BE2C (cell line): Measurements from ENCODE around the gene RASA1.
A peak's percentile ranks its signal among the peaks of the same experiment; 100 is the strongest.
"Not testable (repeated sequence)": the region's sequence is repeated elsewhere in the genome, so short reads cannot be mapped to it uniquely, and the experiment has no call there.

ENCODE experiments used
- DNase-seq: peaks from one replicate; pipeline ENCODE4 v3.0.0-alpha.2; 2020
- H3K27me3 ChIP-seq: fragments of 250-450 bp; sonication (Bioruptor Pico); 2 replicates; pipeline ENCODE4 v1.5.1; 2020; ENCODE audit warnings: mild to moderate bottlenecking
- H3K36me3 ChIP-seq: fragments of 250-450 bp; sonication (Bioruptor Pico); 2 replicates; pipeline ENCODE4 v1.5.1; 2020; ENCODE audit warnings: mild to moderate bottlenecking
- H3K4me1 ChIP-seq: fragments of 250-450 bp; sonication (Bioruptor Pico); 2 replicates; pipeline ENCODE4 v1.5.1; 2020
- H3K4me3 ChIP-seq: 2 replicates; pipeline ENCODE4 v1.5.1; 2011; ENCODE audit warnings: low read depth, low read length
- H3K9me3 ChIP-seq: fragments of 250-450 bp; sonication (Bioruptor Pico); 2 replicates; pipeline ENCODE4 v1.5.1; 2020
- TF ChIP-seq, protein P1 (sequence below): IDR thresholded peaks from 2 replicates; pipeline ENCODE4 v1.5.1; 2012; ENCODE audit warnings: mild to moderate bottlenecking, low read depth, low read length

Gene RASA1

DNA sequence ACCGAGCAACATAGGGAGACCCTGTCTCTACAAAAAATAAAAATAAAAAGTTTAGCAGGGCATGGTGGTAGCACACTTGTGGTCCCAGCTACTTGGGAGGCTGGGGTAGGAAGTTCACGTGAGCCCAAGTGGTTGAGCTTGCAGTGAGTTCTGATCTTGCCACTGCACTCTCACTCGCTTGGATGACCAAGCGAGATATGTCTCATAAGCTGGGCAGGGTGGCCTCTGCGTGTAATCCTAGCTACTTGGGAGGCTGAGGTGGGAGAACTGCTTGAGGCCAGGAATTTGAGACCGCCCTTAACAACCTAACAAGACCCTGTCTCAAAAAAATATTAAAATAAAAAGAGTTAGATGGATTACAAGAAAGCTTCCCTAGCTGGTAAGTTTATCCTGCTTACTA is 32.5 kb downstream of the RASA1 start:
- TF ChIP-seq, protein P1, sequence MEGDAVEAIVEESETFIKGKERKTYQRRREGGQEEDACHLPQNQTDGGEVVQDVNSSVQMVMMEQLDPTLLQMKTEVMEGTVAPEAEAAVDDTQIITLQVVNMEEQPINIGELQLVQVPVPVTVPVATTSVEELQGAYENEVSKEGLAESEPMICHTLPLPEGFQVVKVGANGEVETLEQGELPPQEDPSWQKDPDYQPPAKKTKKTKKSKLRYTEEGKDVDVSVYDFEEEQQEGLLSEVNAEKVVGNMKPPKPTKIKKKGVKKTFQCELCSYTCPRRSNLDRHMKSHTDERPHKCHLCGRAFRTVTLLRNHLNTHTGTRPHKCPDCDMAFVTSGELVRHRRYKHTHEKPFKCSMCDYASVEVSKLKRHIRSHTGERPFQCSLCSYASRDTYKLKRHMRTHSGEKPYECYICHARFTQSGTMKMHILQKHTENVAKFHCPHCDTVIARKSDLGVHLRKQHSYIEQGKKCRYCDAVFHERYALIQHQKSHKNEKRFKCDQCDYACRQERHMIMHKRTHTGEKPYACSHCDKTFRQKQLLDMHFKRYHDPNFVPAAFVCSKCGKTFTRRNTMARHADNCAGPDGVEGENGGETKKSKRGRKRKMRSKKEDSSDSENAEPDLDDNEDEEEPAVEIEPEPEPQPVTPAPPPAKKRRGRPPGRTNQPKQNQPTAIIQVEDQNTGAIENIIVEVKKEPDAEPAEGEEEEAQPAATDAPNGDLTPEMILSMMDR: no peak
- DNase-seq: no peak
- Histone ChIP-seq H3K4me3 (no peak overlapping the region), H3K9me3 (no peaks in the 10 kb centered on the region), H3K27me3 (no peaks in the 10 kb centered on the region), H3K36me3 (peaks cover under 1% of the 10 kb centered on the region; the same call in 1 of the 2 replicates), H3K4me1 (no peaks in the 10 kb centered on the region)

DNA sequence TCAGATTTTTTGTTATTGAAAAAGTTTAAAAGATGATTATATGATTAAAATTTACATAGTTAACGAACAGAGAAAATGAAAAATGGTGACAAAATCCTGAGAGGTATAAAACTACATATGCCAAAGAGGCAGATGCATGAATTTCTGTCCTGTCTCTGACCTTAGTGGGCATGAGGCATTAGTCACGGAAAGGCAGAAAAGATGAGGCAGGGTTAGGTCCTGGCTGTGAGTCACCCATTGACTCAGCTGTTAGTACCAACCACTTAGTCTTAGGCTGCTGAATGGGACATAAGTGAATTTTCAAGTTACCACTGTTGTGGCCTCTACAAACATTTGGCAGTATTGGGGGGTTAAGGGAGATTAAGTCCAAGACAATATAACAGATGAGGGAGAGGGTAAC is 33.1 kb downstream of the RASA1 start:
- Histone ChIP-seq H3K9me3 (no peaks in the 10 kb centered on the region), H3K36me3 (peaks cover 6% of the 10 kb centered on the region; the same call in 1 of the 2 replicates), H3K4me3 (no peak overlapping the region), H3K27me3 (no peaks in the 10 kb centered on the region), H3K4me1 (no peaks in the 10 kb centered on the region)
- DNase-seq: peak; percentile 14
- TF ChIP-seq, protein P1: no peak

DNA sequence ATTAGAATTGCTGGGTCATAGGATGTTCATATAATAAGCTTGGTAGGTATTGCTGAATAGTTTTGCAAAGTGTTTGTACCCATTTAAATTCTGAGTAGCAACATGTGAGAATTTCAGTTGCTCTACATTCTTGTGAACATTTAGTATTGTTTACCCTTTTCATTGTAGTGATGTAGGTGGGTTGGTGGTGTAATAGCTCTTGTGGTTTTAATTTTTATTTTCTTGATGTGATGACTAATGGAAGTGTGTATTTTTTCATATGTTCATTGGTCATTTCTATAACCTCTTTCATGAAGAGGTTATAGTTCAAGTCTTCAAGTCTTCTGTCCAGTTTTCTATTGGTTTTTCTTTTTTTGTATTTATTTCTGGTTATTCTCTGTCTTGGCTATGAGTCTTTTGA is 34.4 kb downstream of the RASA1 start:
- no peak for DNase-seq
- TF ChIP-seq, protein P1: no peak
- Histone ChIP-seq H3K36me3 (peaks cover 9% of the 10 kb centered on the region; the same call in 1 of the 2 replicates), H3K4me3 (no peak overlapping the region), H3K4me1 (no peaks in the 10 kb centered on the region), H3K27me3 (no peaks in the 10 kb centered on the region), H3K9me3 (no peaks in the 10 kb centered on the region)

DNA sequence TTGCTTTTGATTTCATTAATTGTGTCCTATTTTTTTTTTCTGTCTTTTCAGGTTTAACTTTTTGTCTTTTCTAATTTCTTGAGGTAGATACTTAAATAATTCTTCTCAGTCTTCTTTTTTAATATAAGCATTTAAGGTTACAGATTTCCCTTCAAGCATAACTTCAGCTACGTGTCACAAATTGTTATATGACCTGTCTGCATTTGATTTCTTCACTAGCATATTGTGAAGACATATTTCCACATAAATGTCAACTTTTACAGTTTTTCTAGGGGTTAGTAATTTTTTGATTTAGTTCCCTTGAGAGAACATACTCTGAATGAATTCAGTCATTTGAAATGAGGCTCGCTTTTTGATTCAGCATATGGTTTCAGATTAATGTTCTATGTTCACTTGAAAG is 35.6 kb downstream of the RASA1 start:
- Histone ChIP-seq H3K36me3 (peaks cover 9% of the 10 kb centered on the region; the same call in 1 of the 2 replicates), H3K9me3 (no peaks in the 10 kb centered on the region), H3K4me3 (no peak overlapping the region), H3K27me3 (no peaks in the 10 kb centered on the region), H3K4me1 (no peaks in the 10 kb centered on the region)
- TF ChIP-seq, protein P1: no peak
- DNase-seq: no peak

DNA sequence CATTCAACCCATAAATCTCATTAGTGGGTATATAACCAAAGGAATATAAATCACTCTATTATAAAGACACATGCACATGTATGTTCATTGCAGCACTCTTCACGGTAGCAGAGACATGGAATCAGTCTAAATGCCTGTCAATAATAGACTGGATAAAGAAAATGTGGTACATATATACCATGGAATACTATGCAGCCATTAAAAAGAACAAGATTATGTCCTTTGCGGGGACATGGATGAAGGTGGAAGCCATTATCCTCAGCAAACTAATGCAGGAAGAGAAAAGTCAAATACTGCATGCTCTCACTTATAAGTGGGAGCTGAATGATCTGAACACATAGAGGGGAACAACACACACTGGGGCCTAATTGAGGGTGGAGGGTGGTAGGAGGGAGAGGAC is 38.4 kb downstream of the RASA1 start:
- H3K4me1 ChIP-seq, H3K27me3 ChIP-seq, DNase-seq, H3K36me3 ChIP-seq, H3K9me3 ChIP-seq, H3K4me3 ChIP-seq: not testable (repeated sequence)

DNA sequence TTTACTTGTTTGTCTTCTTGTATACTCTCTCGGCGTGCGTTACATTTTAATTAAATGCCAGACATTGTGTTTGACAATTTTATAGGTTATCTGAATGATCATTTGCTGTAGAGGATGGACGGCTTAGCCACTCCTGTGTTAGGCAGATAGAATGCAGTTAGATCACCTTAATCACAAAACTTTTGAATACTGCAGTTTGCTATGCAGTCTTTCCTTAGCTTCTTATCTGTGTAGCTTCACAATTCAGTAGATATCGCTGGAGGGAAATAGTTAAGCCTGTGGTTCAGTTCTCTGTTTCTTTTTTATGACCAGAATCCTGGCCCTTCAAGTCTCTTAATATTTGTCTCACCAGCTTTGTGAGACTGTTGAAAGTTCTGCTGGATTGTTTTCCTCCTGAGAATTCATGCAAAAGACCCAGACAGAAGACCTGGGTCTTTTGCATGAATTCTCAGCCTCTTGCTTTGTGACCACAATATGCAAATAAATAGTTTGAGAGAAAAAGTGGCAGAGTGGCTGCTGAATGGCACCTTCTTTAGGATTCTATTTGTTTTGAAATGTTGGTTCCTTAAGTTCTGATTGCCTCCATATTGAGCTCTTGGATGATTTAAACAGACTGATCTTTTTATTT is 40.2 kb downstream of the RASA1 start:
- Histone ChIP-seq H3K36me3 (peaks cover 9% of the 10 kb centered on the region; the same call in 1 of the 2 replicates), H3K27me3 (no peaks in the 10 kb centered on the region), H3K9me3 (no peaks in the 10 kb centered on the region), H3K4me1 (no peaks in the 10 kb centered on the region), H3K4me3 (no peak overlapping the region)
- TF ChIP-seq, protein P1: no peak
- no peak for DNase-seq
